ENCODE data around the gene TMEM185B.
"Not testable (repeated sequence)": the region's sequence is repeated elsewhere in the genome, so short reads cannot be mapped to it uniquely, and the experiment has no call there.

Gene TMEM185B

DNA sequence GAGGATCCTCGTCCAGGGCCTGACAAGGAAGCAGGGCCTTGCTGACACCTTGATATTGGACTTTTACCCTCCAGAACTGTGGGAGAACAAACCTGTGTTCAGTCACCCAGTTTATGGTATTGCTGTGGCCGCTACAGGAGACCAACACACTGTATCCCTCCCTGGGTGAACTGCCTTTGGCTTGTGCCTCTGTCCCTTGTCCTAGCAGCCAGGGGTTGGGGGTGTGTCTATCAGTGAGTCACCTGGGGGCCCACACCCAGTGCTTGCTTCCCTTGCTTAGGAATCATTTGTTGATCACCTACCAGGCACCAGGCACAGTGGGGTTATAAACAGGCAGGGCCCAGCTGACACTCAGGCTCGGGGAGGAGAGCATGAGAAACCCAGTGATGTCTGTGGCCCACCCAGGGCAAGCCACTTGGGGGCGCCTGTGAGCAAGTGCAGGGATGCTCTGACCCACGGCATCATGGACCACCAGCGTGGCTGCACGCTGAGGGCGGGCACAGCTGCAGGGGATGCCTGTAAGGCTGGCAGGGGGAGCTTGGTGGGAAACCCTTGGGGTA lies 17.1 kb downstream of the TMEM185B start:
- peak; percentile 39 for DNase-seq (ENCODE audit: low spot score)

DNA sequence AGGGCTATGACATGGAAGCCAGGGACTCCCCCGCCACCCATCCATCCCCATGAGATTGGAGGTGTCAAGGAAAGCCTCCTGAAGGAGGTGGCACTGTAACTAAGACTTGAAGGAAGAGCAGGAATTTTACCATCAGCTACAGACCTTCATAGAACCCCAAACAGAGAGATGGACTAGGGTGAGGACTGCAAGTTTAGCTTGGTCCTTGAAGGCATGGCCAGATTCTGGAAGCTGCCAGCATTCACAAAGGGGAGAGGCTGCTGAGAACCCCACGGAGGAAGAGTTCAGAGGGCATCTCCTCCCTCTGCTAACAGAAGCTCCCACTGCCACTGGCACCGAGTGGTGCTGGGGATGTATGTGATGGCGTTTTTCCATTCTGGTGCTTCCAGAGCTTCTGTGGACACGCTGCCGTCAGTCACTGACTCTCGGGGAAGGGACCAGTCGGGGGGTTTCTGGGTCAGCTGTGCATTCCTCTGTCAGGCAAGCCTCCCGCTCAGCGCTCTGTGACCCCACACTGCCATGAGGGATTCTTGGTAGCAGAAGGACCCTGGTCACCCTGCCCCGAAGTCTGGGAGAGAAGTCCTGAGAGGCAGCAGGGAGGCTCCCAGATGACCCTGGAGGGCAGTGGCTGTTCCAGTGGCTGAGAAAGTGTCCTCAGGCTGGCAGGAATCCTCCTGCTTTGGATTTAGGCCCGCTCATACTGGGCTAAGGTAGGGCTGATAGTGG lies 18.1 kb downstream of the TMEM185B start:
- no peak for DNase-seq (ENCODE audit: low spot score)

DNA sequence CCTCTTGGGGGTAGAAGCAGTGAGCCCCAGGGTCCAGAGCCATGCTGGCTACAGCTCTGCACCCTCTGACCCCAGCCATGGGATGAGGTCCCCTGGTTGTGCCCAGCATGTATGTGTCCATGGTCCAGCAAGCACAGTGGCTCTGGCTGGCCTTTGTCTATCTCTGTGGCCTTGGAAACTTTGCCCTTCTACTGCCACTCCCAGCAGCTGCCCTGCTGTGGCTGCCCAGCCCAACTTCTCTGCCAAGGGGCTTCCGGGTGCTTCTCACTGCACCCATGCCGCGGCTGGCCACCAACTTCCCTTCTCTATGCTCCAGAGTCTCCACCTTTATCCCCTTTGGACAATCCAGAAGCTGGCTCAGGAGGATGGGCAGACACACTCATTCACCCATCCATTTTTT lies 18.8 kb downstream of the TMEM185B start:
- no peak for DNase-seq (ENCODE audit: low spot score)

DNA sequence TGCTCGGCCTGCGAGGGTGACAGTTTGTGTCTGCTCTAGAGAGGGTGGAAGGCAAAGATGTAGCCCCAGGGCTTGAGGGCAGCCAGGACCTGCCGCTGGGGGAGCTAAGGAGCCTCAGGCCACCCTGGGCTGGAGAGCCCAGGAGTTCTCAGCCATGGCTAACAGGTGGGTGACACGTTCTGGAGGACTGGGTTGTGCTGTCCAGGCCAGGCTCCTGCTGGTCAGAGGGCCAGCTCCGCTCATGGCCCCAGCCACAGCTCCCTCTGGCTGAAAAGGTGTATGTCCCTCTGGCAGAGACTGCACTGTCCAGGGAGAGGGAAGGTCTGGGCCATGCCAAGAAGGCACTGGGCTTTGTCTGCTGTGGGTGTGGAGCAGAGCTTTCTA lies 19.2 kb downstream of the TMEM185B start:
- peak; percentile 28 for DNase-seq (ENCODE audit: low spot score)

DNA sequence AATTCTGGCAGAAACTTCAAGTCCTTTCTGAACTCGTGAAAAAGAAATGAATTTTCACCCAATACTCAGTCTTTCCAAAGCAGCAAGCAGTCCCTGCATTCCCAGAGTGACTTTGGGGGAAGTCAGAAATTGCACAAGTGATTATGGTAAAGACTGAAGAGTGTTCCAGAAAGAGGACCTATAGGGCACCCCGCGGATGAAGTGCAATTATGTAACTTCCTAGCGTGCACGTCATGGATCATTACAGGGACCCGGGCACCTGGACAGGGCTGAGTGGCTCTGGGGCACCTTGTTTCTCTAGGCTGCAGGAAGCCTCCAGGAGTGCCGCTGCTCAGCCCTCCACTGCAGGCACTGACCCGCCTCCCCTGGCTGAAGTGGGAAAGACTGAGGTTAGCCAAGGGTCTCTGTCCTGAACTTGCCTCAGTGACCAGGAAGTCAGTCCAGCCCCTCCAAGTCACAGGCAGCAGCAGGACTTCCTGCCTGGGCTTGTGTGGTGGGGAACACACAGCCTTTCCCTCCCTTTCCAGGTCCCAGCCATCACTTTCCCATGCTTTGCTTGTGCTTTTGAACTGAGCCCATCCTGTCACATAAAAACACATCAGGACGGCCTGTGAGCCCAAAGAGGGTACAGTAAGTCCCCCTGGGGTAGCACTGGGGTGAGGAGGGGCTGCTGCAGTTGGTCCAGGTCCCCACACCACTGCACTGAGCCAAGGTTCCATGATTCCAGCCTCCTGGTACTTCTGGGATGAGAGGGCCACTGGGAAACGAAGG lies 19.8 kb downstream of the TMEM185B start:
- DNase-seq (ENCODE audit: low spot score), result no peak

DNA sequence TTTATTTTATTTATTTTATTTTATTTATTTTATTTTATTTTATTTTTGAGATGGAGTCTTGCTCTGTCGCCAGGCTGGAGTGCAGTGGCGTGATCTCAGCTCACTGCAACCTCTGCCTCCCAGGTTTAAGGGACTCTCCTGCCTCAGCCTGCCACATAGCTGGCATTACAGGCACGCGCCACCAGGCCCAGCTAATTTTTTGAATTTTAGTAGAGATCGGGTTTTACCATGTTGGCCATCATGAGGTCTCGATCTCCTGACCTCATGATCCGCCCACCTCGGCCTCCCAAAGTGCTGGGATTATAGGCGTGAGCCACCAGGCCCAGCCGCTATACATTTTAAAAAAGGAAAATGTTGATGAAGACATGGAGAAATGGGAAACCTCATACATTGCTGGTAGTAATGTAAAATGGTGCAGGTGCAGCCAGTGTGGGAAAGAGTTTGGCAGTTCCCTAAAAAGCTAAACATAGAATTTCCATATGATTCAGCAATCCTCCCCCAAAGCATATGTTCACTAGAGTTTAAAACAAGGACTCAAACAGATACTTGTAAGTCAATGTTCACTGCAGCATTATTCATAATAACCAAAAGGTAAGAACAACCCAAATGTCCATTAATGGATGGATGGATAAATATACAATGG lies 23.3 kb downstream of the TMEM185B start:
- not testable (repeated sequence) for DNase-seq (ENCODE audit: low spot score)

DNA sequence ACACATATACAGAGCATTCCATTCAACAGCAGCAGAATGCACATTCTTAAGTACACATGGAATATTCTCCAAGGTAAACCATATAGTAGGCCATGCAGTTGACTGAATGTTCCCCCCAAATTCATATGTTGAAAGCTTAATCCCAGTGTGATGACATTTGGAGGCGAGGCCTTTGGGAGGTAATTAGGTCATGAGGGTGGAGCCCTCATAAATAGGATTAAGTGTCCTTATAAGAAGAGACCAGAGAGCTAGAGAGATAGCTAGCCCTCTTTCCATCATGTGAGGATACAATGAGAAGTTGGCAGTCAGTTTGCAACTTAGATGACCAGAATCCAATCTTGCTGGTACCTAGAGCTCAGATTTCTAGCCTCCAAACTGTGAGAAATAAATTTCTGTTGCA lies 27.6 kb downstream of the TMEM185B start:
- no peak for DNase-seq (ENCODE audit: low spot score)

DNA sequence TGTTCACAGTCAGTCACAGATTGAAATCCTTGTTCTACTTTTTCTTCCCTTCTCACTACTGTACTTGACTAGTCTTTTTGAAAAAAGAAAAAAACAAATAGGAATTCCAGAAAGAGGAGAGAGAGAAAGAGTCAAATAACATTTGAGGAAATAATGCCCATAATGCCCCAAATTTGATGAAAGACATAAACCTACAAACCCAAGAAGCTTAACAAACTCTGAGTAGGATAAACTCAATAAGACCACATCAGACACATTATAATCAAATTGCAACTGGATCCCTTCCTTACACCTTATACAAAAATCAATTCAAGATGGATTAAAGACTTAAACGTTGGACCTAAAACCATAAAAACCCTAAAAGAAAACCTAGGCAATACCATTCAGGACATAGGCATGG lies 30.9 kb downstream of the TMEM185B start:
- no peak for DNase-seq (ENCODE audit: low spot score)

DNA sequence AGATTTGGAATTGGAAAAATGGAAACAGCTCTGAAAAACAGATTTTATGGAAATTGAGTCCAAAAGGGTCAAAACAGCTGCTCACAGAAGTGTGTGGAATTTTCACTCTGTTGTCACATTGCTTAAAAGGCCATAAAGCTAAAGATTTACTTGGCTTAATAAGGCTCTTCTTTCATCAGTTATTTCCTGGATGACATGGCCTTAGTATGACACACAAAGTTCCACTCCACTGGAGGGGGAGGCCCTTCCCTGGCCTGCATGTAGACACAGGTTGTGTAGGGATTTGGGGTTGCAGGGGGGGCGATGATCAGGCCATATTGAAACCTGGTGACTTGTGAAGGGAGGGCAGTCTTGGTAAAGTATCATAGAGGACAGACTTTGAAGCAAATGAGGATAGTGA lies 34.0 kb downstream of the TMEM185B start:
- DNase-seq (ENCODE audit: low spot score), result no peak

DNA sequence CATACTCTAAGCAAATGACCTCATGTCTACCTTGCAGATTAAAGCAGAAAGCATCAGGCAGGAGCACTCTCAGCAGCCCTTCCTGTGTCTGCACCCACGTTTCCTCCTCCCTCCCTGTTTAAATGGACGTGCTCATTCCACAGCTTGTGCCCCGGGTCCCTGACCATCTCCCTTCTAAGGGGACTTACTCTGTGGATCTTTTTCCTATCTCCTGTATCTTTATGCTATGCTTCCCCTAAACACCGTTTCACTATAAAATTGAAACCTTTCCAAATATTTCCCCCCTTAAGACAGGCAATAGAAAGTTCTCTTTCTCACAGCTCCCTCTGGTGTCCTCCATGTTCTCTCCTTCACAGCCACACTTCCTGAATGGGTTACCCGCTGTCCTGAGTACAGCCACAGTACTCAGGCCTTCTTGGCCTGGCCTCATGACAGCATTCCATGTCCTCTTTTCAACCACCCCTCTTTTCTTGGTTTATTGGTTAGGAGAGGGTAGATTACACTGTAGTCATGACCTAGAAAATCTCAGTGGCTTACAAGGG lies 41.1 kb downstream of the TMEM185B start:
- DNase-seq (ENCODE audit: low spot score), result no peak

DNA sequence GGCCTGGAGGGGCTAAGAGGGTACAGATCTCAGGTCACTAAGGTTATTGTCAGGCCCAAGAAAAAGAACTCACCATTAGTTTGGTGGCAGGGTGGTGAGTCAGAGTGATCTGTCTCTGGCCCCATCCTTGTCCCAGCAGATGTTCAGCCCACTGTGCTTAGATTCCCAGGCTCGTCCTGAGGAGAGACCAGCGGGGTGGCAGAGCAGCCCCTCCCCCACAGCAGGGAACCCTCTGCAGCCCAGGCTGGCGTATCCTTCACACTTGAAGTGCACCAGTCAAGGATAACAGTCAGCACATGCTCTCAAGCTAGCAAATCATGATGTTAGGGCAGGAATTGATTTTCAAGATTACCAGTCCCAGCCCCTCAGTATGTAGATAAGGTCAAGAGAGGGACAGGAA lies 43.1 kb downstream of the TMEM185B start:
- no peak for DNase-seq (ENCODE audit: low spot score)

DNA sequence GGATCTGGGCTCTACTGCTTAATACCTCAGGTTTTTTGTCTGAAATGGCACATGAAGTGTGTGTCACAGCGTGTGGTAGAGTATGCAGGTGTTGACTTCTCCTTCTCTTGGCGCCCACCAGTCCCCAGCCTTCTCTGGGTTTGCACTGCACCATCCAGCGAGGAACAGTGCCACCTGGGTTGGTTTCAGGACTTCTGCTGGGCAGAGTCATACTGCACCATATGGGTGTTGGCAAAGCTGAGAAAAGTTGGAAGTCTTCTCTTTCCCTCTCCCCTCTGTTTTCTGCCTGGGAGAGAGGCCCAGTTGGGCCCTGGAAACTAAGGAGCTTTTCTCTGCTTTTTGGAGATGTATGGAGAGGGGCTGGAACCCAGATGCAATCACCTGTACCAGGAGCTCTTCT lies 43.8 kb downstream of the TMEM185B start:
- DNase-seq (ENCODE audit: low spot score), result no peak

DNA sequence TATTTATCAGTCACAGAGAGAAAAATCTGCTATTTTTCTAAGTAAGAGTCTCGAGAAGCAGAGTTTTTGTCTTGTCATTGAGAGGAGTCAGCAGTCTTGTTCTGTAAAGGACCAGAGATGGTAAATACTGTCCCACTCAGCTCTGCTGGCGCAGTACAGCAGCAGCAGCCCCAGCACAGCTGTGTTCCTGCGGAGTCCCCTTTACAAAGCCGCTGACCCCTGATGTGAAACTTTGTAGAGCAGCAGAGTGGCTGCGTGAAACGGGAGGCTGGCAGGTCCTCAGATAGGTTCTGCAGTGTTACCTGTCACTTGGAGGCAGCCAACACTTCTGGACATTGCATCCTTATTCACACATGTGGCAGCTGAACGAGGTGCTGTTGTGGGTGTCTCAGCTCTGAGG lies 45.2 kb downstream of the TMEM185B start:
- DNase-seq (ENCODE audit: low spot score), result no peak

DNA sequence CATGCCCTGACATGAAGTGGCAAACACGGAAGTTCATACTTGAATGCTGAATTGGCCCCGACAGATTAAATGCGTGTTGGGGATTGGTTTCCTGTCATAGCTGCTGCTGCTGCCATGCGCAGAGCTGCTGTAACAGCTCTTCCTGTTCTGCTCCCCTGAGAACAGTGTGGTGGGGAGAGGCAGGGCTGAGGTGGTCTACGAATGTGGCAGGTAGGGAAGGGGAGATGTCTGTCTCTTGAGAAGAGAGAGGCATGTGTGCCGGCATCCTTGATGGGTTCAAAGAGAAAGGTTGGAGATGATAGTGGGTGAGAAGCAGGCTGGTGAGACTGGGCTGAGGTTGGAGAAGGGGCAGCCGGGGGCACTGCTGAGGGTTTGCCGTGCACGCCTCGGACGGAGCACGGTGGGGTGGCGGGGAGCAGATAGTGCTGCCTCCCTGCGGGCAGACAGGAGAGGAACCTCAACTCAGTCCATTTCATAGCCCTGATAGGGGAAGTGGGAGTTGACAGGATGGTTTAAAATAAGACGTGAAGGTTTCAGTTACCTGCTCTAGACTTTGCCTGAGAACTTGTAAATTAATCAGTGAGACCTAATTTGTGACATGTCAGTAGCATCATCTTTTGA lies 46.1 kb downstream of the TMEM185B start:
- no peak for DNase-seq (ENCODE audit: low spot score)

DNA sequence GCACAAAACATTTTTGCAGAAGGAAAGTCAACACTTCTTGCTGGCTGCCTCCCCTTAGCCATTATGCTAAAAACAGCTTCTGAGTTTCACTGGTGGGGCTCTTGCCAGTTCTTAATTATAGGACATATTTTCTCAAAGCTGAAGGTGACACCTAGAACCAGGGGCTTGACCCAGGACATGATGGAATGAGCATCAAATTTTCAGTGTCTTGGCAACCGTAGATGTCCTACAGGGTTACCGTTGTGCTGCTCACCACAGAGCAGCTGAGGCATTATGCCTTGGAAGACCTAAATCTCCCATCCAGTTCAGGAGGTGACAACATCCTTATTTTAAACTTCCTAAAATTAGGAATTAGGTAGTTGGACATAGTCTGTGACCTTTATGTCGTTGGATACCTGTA lies 46.7 kb downstream of the TMEM185B start:
- no peak for DNase-seq (ENCODE audit: low spot score)

DNA sequence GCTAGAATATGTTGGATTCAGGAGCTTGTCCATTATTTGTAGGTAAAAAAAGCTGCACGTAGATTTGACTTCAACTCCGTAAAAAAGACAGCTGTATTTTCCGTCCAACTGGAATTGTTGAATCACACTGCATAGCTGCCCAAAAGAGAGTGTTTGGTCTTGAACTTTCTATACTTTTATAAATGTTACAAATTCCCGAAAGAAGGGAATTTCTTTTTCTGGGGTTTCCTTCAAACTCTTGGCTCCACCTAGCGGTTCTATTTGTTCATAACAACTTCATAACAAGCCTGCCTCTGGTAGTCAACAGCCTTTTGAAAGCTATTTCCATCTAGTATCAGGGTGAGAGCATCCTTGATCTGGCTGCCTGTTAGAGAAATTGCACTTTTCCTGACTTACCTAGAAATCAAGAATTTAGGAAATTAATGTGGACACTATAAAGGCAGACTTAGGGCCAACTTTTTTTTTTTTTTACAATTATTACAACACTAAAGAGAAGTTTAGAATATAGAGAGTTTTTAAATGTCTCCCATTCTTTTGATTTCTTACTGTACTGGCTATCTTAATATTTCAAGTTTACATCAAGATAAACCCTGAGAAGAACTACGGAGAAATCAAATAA lies 48.1 kb downstream of the TMEM185B start:
- DNase-seq (ENCODE audit: low spot score), result peak; percentile 76

All from AG20443 (cell line).